LHCN-M2 (cell line): ENCODE results near the gene ZNF26. TPM values are rescaled to one million over a fixed set of nuclear protein-coding genes. Genes with fewer than 3 reads are reported as not detected.

Source experiments
- DNase-seq: peaks from one replicate; pipeline ENCODE4 v3.0.0-alpha.2; 2012; ENCODE audit warnings: low read depth
- total RNA-seq: library from RNA; depleted of rRNA; stranded (reverse); fragments of >200 nt; gene quantifications from 2 replicates; pipeline ENCODE4 v1.2.3, GENCODE V29; 2014; rRNA removed

ZNF26 gene
- total RNA-seq, 1 experiment from 2014 or later, result 16.2 TPM

- DNase-seq, result no peak
Observed at GRCh38 chr12:133061954-133062353, 75.8 kb downstream of the ZNF26 start.

GRCh38 chr12:133063556-133063955, 77.4 kb downstream of the ZNF26 start:
- no peak for DNase-seq

- DNase-seq, result no peak
Observed at GRCh38 chr12:133073836-133074235, 87.7 kb downstream of the ZNF26 start.

Other genes starting within 250 kb of the ZNF26 start
- 87.2 and 92.0 TPM in 2 replicates for gene ANKLE2, start 224.5 kb upstream of the ZNF26 start, total RNA-seq
- gene GOLGA3, start 157.5 kb upstream of the ZNF26 start, total RNA-seq, result 57.1 and 64.2 TPM in 2 replicates
- 23.8 and 24.8 TPM in 2 replicates for gene CHFR, start 98.8 kb upstream of the ZNF26 start, total RNA-seq
- gene ZNF605, start 30.1 kb upstream of the ZNF26 start, total RNA-seq, result 4.6 and 10.0 TPM in 2 replicates
- 21.8 and 27.7 TPM in 2 replicates for gene ZNF84, start 51.1 kb downstream of the ZNF26 start, total RNA-seq
- gene ZNF140, start 94.6 kb downstream of the ZNF26 start, total RNA-seq, result 11.7 and 14.4 TPM in 2 replicates
- 1.0 and 1.2 TPM in 2 replicates for gene ZNF891, start 143.9 kb downstream of the ZNF26 start, total RNA-seq
- 7.2 and 8.1 TPM in 2 replicates for gene ZNF10, start 144.3 kb downstream of the ZNF26 start, total RNA-seq
- gene ZNF268, start 195.1 kb downstream of the ZNF26 start, total RNA-seq, result 19.3 and 24.0 TPM in 2 replicates
- not detected in 2 replicates for gene ANHX, start 249.5 kb downstream of the ZNF26 start, total RNA-seq